Skeletal muscle tissue (tissue), 4 donors: ENCODE measurements around the gene SNX27. TPM values are rescaled to one million over a fixed set of nuclear protein-coding genes. Genes with fewer than 3 reads are reported as not detected.

Experiments used
- H3K27ac ChIP-seq: one replicate; pipeline ENCODE4 v1.7.0; 2013; ENCODE audit warnings: mild to moderate bottlenecking, low read depth, low read length, inconsistent platforms
- H3K27me3 ChIP-seq, 3 donors: one replicate each; pipeline ENCODE4 v1.7.0; 2013; ENCODE audit warnings: low read length in 3 of 3; ENCODE audit not compliant: control insufficient read depth in 3 of 3, insufficient read depth in 3 of 3
- H3K36me3 ChIP-seq, 3 donors: one replicate each; pipeline ENCODE4 v1.7.0; 2013; ENCODE audit warnings: low read length in 3 of 3; ENCODE audit not compliant: control insufficient read depth in 3 of 3, insufficient read depth in 3 of 3
- H3K4me1 ChIP-seq, 3 donors: one replicate each; pipeline ENCODE4 v1.7.0; 2013; ENCODE audit warnings: low read length in 3 of 3, mild to moderate bottlenecking in 3 of 3; ENCODE audit not compliant: control insufficient read depth in 3 of 3, insufficient read depth in 3 of 3
- H3K4me3 ChIP-seq, 3 donors: one replicate each; pipeline ENCODE4 v1.7.0; 2013; ENCODE audit warnings: low read length in 3 of 3
- H3K9ac ChIP-seq, 3 donors: one replicate each; pipeline ENCODE4 v1.7.0; 2013; ENCODE audit warnings: low read length in 3 of 3, mild to moderate bottlenecking in 3 of 3, moderate library complexity in 2 of 3, low read depth in 1 of 3
- H3K9me3 ChIP-seq, 3 donors: one replicate each; pipeline ENCODE4 v1.7.0; 2013; ENCODE audit warnings: low read length in 3 of 3; ENCODE audit not compliant: control insufficient read depth in 3 of 3
- total RNA-seq: library from RNA; depleted of rRNA; stranded (reverse); fragments of >200 nt; gene quantifications from one replicate; pipeline ENCODE4 v1.2.3, GENCODE V29; 2014
- donor health status: Osteomylitis.

The SNX27 gene
- total RNA-seq: 36.0 TPM

- H3K27me3 ChIP-seq: peaks cover 0 to 4% (median 0%) of the 10 kb centered on the region in 3 donors
- peaks cover 12 to 21% (median 13%) of the 10 kb centered on the region in 3 donors for H3K4me1 ChIP-seq
- H3K36me3 ChIP-seq: peaks cover 0 to 3% (median 3%) of the 10 kb centered on the region in 3 donors
- peak within 1 kb of the TSS; percentile 78 to 88 (median 86) for H3K9ac ChIP-seq
- H3K27ac ChIP-seq: peak within 1 kb of the TSS; percentile 89
- H3K9me3 ChIP-seq: no peaks in the 10 kb centered on the region
- peak within 1 kb of the TSS; percentile 84 to 93 (median 91) for H3K4me3 ChIP-seq
Observed at GRCh38 chr1:151611832-151612500, at the start of gene SNX27. TSS of gene SNX27 (plus strand) at chr1:151612050. CDS start at chr1:151612202, 152 bp downstream.

- Histone ChIP-seq H3K4me3 (no peak overlapping the region), H3K9ac (no peak overlapping the region), H3K27me3 (no peaks in the 10 kb centered on the region), H3K9me3 (no peaks in the 10 kb centered on the region), H3K36me3 (peaks cover 0 to 8% (median 0%) of the 10 kb centered on the region in 3 donors), H3K4me1 (peaks cover 0 to 3% (median 3%) of the 10 kb centered on the region in 3 donors), H3K27ac (no peak overlapping the region)
Observed at GRCh38 chr1:151562661-151563060, 49.2 kb upstream of the SNX27 start.

- H3K4me3 ChIP-seq: no peak overlapping the region
- H3K9ac ChIP-seq: no peak overlapping the region
- no peak overlapping the region for H3K27ac ChIP-seq
- H3K4me1 ChIP-seq: peaks cover 0 to 3% (median 3%) of the 10 kb centered on the region in 3 donors
- no peaks in the 10 kb centered on the region for H3K9me3 ChIP-seq
- no peaks in the 10 kb centered on the region for H3K27me3 ChIP-seq
- peaks cover 0 to 8% (median 0%) of the 10 kb centered on the region in 3 donors for H3K36me3 ChIP-seq
Observed at GRCh38 chr1:151563376-151563775, 48.5 kb upstream of the SNX27 start.

DNA sequence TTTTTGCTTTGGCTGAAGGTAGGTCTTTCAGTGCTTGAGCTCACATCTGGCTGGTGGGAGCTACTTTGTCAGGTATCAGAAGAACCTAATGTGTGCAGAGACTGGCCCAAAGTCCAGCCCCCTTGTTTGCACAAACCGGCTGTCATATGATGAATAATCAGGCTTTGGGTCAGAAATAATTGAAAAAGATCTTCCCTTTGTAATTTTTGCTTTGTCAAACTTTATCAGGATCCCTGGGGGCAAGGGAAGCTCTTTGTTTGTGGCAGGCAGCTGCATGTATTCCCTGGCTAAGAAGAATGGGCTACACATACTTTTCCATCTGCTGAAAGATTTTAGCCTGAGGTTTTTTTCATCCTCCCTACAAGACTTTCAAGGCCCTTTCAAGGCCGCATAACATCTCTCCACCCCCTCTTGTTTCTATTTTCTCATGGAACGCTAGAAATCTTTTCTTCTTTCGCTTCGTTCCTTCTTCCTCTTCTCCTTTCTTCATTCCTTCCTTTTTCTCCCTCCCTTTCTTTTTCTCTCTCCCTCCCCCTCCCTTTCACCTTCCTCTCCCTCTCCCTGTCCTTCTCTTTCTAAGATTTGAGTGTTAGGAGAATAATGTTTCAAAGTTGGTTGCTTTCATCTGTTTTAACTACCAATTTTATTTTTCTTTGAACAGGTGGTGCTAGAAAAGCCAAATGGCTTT lies 46.2 kb upstream of the SNX27 start:
- peaks cover 0 to 13% (median 0%) of the 10 kb centered on the region in 3 donors for H3K36me3 ChIP-seq
- H3K4me3 ChIP-seq: no peak overlapping the region
- no peaks in the 10 kb centered on the region for H3K9me3 ChIP-seq
- H3K9ac ChIP-seq: no peak overlapping the region
- H3K27me3 ChIP-seq: no peaks in the 10 kb centered on the region
- H3K4me1 ChIP-seq: peaks cover 0 to 3% (median 3%) of the 10 kb centered on the region in 3 donors
- H3K27ac ChIP-seq: no peak overlapping the region

DNA sequence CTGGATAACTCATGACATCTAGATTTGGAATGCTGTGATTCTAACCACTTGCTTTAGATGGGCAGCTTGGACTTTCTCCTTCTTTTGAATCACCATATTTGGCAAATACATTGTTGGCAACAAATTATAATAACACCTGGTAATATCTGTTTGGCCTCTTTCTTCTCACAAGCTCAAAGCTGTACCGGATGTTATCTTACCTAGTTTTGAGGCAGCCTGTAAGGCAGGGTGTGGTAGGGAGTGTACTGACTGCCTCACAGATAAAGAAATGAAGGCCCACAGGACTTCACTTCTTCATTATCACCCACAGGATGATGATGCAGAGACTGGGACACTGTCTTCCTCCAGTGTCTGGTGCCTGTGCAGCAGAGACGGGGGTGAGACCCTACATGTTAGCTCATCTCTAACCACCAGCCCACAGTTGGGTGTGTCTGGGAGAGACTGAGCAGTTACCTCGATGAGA lies 43.2 kb upstream of the SNX27 start:
- H3K27me3 ChIP-seq: no peaks in the 10 kb centered on the region
- no peak overlapping the region for H3K9ac ChIP-seq
- H3K27ac ChIP-seq: no peak overlapping the region
- peaks cover 0 to 17% (median 0%) of the 10 kb centered on the region in 3 donors for H3K36me3 ChIP-seq
- no peak overlapping the region for H3K4me3 ChIP-seq
- peaks cover 0 to 3% (median 3%) of the 10 kb centered on the region in 3 donors for H3K4me1 ChIP-seq
- no peaks in the 10 kb centered on the region for H3K9me3 ChIP-seq

- no peak overlapping the region for H3K4me3 ChIP-seq
- H3K9ac ChIP-seq: no peak overlapping the region
- H3K36me3 ChIP-seq: peaks cover 3 to 21% (median 5%) of the 10 kb centered on the region in 3 donors
- H3K27ac ChIP-seq: no peak overlapping the region
- H3K27me3 ChIP-seq: no peaks in the 10 kb centered on the region
- peaks cover 0 to under 1% (median 0%) of the 10 kb centered on the region in 3 donors for H3K4me1 ChIP-seq
- H3K9me3 ChIP-seq: no peaks in the 10 kb centered on the region
Observed at GRCh38 chr1:151570819-151571218, 41.0 kb upstream of the SNX27 start.

GRCh38 chr1:151574575-151575529 lies 37.0 kb upstream of the SNX27 start:
- H3K27ac ChIP-seq: no peak overlapping the region
- no peaks in the 10 kb centered on the region for H3K4me1 ChIP-seq
- no peaks in the 10 kb centered on the region for H3K9me3 ChIP-seq
- no peak overlapping the region for H3K9ac ChIP-seq
- H3K36me3 ChIP-seq: peaks cover 6 to 23% (median 9%) of the 10 kb centered on the region in 3 donors
- H3K4me3 ChIP-seq: no peak overlapping the region
- H3K27me3 ChIP-seq: no peaks in the 10 kb centered on the region

GRCh38 chr1:151577173-151577572 lies 34.7 kb upstream of the SNX27 start:
- Histone ChIP-seq H3K9ac (no peak overlapping the region), H3K27ac (no peak overlapping the region), H3K4me1 (peaks cover 0 to 2% (median 0%) of the 10 kb centered on the region in 3 donors), H3K4me3 (no peak overlapping the region), H3K36me3 (peaks cover 6 to 21% (median 9%) of the 10 kb centered on the region in 3 donors), H3K27me3 (no peaks in the 10 kb centered on the region), H3K9me3 (no peaks in the 10 kb centered on the region)

DNA sequence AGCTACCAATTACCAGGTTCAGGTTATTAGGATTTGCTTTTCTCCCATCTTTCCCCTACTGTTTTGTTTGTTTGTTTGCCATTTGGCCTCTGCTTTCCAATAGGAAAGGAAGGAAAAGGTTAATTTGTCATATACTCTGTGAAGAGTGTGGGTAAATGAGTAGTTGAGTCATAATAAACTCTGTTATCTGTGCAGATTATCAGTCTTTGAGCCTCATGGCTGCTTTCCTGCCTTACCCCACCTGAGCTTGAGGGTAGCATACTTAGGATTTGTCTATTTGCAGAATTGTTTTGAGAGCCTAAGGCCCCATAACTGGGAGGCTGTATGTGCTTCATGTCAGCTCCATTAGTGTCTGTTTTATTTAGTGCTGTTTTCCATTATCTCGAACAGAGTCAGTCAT lies 32.9 kb upstream of the SNX27 start:
- H3K27me3 ChIP-seq: no peaks in the 10 kb centered on the region
- no peak overlapping the region for H3K9ac ChIP-seq
- H3K4me1 ChIP-seq: peaks cover 5 to 7% (median 6%) of the 10 kb centered on the region in 3 donors
- no peaks in the 10 kb centered on the region for H3K9me3 ChIP-seq
- H3K36me3 ChIP-seq: peaks cover 6 to 15% (median 9%) of the 10 kb centered on the region in 3 donors
- H3K4me3 ChIP-seq: no peak overlapping the region
- H3K27ac ChIP-seq: no peak overlapping the region
